Erythroblast (primary cell): Measurements from ENCODE around the gene TAMM41.

Source experiments
- GATA1 ChIP-seq: IDR thresholded peaks from 2 replicates; pipeline ENCODE4 v1.6.1; 2011; ENCODE audit warnings: low read depth, mild to moderate bottlenecking, control low read depth, low read length, moderate library complexity
- POLR2A ChIP-seq: IDR thresholded peaks from 2 replicates; pipeline ENCODE4 v1.6.1; 2011; ENCODE audit warnings: mild to moderate bottlenecking, low read length

DNA sequence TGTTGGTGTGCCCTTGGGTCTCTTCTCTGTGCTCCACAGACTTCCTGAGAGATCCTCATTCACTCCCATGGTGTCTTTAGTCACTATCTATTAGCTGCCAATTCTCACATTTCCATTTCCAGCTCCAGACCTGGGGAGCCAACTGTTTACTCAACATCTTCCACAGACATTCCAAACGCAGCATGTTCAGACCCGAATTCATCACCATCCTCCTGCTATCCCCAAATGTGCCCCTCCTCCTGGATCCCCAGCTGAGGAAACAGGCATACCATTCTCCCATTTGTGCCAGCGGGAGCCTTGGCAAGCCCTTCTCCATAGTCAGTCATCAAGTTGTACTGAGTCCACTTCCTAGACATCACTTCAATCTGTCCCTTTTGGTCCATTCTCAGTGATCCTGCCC is 67.1 kb downstream of the TAMM41 start:
- TF ChIP-seq POLR2A: no peak
- TF ChIP-seq GATA1: no peak
